ENCODE data around the gene ARID2. TPM values are rescaled to one million over a fixed set of nuclear protein-coding genes. Genes with fewer than 3 reads are reported as not detected.

The ARID2 gene, protein sequence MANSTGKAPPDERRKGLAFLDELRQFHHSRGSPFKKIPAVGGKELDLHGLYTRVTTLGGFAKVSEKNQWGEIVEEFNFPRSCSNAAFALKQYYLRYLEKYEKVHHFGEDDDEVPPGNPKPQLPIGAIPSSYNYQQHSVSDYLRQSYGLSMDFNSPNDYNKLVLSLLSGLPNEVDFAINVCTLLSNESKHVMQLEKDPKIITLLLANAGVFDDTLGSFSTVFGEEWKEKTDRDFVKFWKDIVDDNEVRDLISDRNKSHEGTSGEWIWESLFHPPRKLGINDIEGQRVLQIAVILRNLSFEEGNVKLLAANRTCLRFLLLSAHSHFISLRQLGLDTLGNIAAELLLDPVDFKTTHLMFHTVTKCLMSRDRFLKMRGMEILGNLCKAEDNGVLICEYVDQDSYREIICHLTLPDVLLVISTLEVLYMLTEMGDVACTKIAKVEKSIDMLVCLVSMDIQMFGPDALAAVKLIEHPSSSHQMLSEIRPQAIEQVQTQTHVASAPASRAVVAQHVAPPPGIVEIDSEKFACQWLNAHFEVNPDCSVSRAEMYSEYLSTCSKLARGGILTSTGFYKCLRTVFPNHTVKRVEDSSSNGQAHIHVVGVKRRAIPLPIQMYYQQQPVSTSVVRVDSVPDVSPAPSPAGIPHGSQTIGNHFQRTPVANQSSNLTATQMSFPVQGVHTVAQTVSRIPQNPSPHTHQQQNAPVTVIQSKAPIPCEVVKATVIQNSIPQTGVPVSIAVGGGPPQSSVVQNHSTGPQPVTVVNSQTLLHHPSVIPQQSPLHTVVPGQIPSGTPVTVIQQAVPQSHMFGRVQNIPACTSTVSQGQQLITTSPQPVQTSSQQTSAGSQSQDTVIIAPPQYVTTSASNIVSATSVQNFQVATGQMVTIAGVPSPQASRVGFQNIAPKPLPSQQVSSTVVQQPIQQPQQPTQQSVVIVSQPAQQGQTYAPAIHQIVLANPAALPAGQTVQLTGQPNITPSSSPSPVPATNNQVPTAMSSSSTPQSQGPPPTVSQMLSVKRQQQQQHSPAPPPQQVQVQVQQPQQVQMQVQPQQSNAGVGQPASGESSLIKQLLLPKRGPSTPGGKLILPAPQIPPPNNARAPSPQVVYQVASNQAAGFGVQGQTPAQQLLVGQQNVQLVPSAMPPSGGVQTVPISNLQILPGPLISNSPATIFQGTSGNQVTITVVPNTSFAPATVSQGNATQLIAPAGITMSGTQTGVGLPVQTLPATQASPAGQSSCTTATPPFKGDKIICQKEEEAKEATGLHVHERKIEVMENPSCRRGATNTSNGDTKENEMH (N-terminal part only)
- total RNA-seq, result 17.2 TPM
- long read RNA-seq, full-length matches to known transcripts, result 1 of 5 reads
- long read RNA-seq, partial matches to known transcripts, result 4 of 5 reads
- long read RNA-seq, other reads (novel, unspliced or antisense), result 0 of 5 reads

DNA sequence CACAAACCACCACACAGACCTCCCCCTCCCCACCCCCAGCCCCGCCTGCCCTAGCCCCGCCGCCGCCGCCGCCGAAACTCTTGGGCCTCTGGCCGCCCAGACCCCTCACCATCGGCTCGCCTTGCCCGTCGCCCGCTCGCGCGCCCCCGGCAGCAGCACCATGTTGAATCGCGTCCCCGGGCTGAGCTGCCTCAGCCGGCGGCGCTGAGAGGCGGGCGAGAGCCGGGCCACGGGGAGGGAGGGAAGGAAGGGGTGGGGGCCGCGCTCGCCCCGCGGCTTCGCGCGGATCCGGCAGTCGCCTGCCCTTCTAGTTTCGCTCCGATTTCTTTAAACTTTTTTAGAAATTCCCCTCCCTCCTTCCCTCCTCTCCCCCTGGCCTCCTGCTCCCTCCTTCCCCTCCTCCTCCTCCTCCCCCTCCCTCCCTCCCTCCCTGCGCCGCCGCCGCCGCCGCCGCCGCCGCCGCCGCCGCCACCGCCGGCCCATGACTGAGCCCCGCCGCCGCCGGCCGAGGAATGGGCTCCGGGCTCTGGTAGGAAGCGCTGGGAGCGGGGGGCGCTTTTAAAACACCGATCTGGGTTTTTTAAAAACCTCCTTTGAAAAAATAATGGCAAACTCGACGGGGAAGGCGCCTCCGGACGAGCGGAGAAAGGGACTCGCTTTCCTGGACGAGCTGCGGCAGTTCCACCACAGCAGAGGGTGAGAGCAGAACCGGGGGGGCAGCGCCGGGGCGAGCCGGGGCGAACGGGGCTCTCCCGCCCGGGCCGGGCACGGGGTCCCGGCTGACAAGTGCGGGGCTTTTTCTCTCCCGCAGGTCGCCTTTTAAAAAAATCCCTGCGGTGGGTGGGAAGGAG, at the start of gene ARID2:
Gene ARID2 (plus strand): TSS at position 474 of the 851 bp plus-strand sequence. CDS start 131 bp downstream, at position 605.
- intact Hi-C loops (cut with micrococcal nuclease), result no loop called here
- ATAC-seq (peak; percentile 38), DNase-seq (peak; percentile 76)

DNA sequence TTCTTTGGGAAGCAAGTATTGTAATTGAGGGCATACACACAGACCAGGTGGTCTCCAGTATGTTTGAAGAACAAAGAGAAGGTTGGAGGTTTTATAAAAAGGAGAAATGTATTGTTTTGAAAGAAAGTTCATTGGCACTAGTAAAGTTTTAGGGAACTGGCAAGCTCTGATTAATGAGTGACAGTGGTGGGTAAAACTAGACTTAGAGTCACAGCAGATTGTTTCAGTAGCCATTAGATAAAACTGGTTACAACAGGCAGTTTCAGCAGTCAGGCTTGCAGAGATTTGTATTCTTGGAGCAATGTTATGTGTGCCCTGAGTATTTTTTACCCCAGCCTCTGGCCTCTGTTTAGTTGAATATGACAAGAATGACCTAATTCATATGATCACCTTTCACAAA, 49.1 kb upstream of the ARID2 start:
- intact Hi-C loops (cut with micrococcal nuclease), result no loop called here
- ATAC-seq (no peak), DNase-seq (no peak)

- ATAC-seq (no peak), DNase-seq (no peak)
- intact Hi-C loops (cut with micrococcal nuclease), result no loop called here
These were observed 48.0 kb upstream of the ARID2 start for GRCh38 chr12:45681465-45681864.

DNA sequence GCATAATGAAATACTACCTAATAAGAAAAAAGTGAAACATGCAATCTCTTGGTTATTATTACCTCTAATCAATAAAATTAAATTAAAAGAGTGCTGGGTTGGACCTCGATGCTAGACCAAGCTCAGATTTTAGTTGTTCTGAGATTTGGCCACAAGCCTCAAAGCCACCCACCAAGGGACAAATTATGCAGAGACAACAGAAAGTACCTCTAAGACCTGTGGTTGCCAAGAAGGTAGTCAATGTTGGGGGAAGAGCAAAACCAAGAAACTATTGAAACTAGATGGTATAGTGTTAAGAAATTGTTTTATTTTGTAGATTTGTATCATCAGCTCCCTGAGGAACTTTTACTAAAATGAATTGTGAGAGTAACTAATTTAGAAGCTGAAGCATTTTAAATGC, 43.8 kb upstream of the ARID2 start:
- no peak for DNase-seq
- no peak for ATAC-seq
- intact Hi-C loops (cut with micrococcal nuclease), result no loop called here

GRCh38 chr12:45687081-45688015, 42.2 kb upstream of the ARID2 start:
- DNase-seq (no peak), ATAC-seq (no peak)
- intact Hi-C loops (cut with micrococcal nuclease), result no loop called here

DNA sequence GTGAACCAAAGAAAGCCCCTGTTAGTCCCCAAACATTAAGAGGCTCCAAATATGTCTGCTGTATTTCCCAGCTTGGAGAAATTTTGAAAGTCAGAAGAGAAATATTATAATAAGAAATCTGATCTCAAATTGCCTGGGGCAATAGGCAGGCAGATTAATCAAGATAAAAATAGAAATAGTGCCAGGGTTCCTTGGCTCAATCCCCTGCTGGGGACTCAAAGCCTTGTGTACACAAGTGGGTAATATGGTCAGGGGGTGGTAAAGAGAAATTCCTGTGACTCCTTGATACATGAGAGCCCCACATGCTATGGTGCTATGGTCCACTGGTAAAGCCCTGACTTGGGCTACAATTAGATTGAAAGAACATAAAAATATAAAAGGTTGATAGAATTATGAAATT, 41.3 kb upstream of the ARID2 start:
- no peak for DNase-seq
- ATAC-seq, result no peak
- intact Hi-C loops (cut with micrococcal nuclease), result no loop called here

- DNase-seq, result no peak
- no peak for ATAC-seq
- intact Hi-C loops (cut with micrococcal nuclease), result no loop called here
These were observed 34.5 kb upstream of the ARID2 start for GRCh38 chr12:45695035-45695434.

GRCh38 chr12:45695606-45696005, 33.9 kb upstream of the ARID2 start:
- intact Hi-C loops (cut with micrococcal nuclease), result no loop called here
- DNase-seq, result no peak
- ATAC-seq, result no peak

DNA sequence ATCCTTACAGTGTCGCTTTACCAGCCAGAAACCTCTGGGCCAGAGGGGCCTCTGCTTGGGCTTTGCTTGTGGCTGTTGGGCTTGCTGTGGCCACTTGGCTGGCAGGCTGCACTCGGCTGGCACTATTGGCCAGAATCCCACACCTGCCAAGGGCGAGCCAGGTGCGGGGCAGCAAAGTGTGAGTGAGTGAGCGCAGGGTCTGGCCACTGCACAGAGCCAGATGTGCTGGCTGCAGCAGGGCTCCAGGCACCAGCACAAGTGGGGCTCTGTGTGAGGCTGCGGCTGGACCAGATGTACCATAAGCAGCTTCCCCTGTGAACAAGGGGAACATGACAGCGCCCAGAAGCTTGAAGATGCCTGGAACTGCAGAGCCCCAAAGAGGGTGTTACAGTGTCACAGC, 33.5 kb upstream of the ARID2 start:
- intact Hi-C loops (cut with micrococcal nuclease), result no loop called here
- no peak for ATAC-seq
- DNase-seq, result no peak

GRCh38 chr12:45697371-45697770, 32.1 kb upstream of the ARID2 start:
- no peak for ATAC-seq
- intact Hi-C loops (cut with micrococcal nuclease), result no loop called here
- no peak for DNase-seq

GRCh38 chr12:45701296-45701695, 28.2 kb upstream of the ARID2 start:
- ATAC-seq (no peak), DNase-seq (no peak)
- intact Hi-C loops (cut with micrococcal nuclease), result no loop called here

DNA sequence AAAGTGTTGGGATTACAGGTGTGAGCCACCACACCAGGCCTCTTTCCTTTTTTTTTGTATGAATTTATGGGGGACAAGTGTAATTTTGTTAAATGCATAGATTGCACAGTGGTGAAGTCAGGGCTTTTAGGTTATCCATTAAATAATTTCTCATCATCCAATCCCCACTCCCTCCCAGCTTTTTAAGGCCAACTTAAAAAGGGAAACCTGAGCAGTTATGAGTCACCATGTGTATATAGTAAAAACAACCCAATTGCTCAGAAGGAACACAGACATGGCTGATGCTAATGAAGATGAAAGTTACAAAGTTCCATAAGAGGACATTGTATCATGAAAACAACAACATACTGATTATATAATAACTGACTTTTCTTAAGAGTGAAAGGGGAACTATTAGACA, 25.6 kb upstream of the ARID2 start:
- no peak for DNase-seq
- intact Hi-C loops (cut with micrococcal nuclease), result no loop called here
- ATAC-seq, result no peak

DNA sequence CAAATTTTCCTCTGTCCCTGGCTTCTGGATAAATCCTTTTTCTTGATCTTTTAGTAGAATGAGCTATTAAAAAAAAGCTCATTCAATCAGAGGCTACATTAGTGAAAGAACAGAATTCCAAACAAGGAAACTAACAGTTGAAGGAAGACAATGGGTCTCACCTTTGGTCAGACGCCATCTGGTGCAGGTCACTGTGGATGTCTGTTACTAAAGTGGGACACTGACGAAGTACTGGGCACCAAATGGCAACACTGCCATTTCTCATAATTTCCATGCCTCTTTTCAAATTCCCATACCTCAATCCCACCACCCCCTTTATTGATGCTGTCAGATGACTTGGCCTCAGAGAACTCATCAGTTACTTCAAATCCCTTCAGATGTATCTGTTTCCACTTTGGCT, 24.5 kb upstream of the ARID2 start:
- intact Hi-C loops (cut with micrococcal nuclease), result no loop called here
- peak; percentile 56 for ATAC-seq

DNA sequence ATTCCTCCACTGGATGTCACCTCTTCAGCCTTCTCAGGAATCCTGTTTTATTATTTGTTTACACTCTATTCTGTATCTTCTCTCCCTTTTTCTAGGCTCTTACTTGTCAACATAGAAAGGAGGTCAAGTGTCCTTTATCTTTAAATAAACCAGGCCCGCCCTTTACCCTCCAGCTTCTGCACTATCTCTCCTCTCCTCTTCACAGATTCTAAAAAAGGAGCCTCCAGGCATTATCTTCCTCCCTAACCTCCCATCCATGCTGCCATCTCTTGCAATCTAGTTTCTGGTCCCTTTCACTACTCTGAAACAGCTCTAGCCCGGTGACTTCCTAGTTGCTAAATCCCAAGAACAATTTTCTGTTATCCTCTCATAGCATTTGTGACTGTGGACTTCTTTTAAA, 24.1 kb upstream of the ARID2 start:
- ATAC-seq (peak; percentile 82), DNase-seq (no peak)
- intact Hi-C loops (cut with micrococcal nuclease), result no loop called here

More for the DNA sequence above, 24.5 kb upstream of the ARID2 start:
- no peak for DNase-seq

GRCh38 chr12:45707241-45707857, 22.2 kb upstream of the ARID2 start:
- DNase-seq (no peak), ATAC-seq (no peak)
- intact Hi-C loops (cut with micrococcal nuclease), result no loop called here

DNA sequence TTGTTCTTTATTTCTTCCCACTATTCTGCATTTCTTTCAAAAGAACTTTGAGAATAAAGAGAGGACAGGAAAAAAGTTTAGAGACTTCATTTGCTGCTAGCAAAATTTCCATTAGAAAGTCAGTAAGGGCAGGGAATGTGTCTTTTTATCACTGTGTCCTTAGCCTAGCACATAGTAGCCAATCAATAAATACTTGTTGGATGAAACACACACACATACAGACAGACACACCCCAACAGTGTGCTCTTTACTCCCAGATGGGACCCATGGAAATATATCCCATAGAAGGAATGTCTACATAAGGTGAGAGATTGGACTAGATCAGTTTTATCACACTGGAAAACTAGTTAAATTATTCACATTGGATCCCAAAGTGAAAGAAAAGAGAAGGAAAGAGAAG, 21.1 kb upstream of the ARID2 start:
- no peak for ATAC-seq
- intact Hi-C loops (cut with micrococcal nuclease), result no loop called here
- DNase-seq, result no peak

GRCh38 chr12:45708901-45709300, 20.6 kb upstream of the ARID2 start:
- ATAC-seq (no peak), DNase-seq (no peak)
- intact Hi-C loops (cut with micrococcal nuclease), result no loop called here

Measured in left ventricle myocardium superior (tissue), 1 donor.